RWPE2 (cell line): ENCODE results near the gene GID8.

Source experiments
- ATAC-seq: fragments of 200-7000 bp; cut with Tn5 transposase; 3 replicates; pipeline ENCODE4 v1.9.1; 2021; ENCODE audit warnings: low read depth
- DNase-seq: peaks from one replicate; pipeline ENCODE4 v3.0.0-alpha.2; 2020; ENCODE audit warnings: low spot score
- H3K27ac ChIP-seq: fragments of 450-650 bp; 2 replicates; pipeline ENCODE4 v1.5.1; 2017; ENCODE audit warnings: mild to moderate bottlenecking; ENCODE audit not compliant: poor library complexity, severe bottlenecking
- H3K27me3 ChIP-seq: fragments of 250-450 bp; sonication (Bioruptor Pico); 2 replicates; pipeline ENCODE4 v1.5.1; 2021; ENCODE audit warnings: mild to moderate bottlenecking, moderate library complexity; ENCODE audit not compliant: insufficient read depth, poor library complexity, severe bottlenecking
- H3K36me3 ChIP-seq: fragments of 250-450 bp; sonication (Bioruptor Pico); 2 replicates; pipeline ENCODE4 v1.5.1; 2020; ENCODE audit warnings: low read depth, mild to moderate bottlenecking, moderate library complexity
- H3K4me1 ChIP-seq: fragments of 250-450 bp; sonication (Bioruptor Pico); 2 replicates; pipeline ENCODE4 v1.5.1; 2021; ENCODE audit warnings: mild to moderate bottlenecking, moderate library complexity; ENCODE audit not compliant: insufficient read depth, poor library complexity, severe bottlenecking
- H3K4me3 ChIP-seq: fragments of 250-450 bp; sonication (Bioruptor Pico); 2 replicates; pipeline ENCODE4 v1.5.1; 2021; ENCODE audit warnings: mild to moderate bottlenecking, moderate library complexity; ENCODE audit not compliant: severe bottlenecking
- H3K9me3 ChIP-seq: fragments of 250-450 bp; sonication (Bioruptor Pico); 2 replicates; pipeline ENCODE4 v1.5.1; 2021; ENCODE audit warnings: mild to moderate bottlenecking, moderate library complexity; ENCODE audit not compliant: severe bottlenecking
- TF ChIP-seq, protein P1 (sequence below): fragments of 450-650 bp; IDR thresholded peaks from one replicate; pipeline ENCODE4 v1.5.1; 2017; ENCODE audit warnings: mild to moderate bottlenecking, moderate library complexity; ENCODE audit not compliant: poor library complexity, severe bottlenecking

Gene GID8

DNA sequence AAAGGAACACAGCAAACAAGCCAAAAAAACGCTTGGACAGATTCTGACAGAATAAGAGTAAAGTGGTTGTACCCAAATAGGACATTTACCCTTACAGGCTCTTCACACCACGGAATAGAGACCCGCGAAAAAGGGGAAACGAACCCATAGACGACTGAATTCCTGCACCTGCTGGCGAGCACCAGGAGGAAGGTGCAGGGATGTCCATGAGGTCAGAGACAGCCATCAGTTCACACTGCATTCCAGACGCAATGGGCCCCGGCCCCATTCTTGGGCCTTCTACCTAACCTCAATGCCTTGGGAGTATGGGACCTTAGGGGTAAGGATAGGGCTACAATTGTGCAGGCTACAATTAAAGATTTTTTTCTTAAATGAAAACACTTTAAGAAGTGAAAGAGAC, 6.5 kb upstream of the GID8 start:
- no peak for ATAC-seq
- peak; percentile 58 for DNase-seq
- H3K9me3 ChIP-seq: no peaks in the 10 kb centered on the region
- TF ChIP-seq, protein P1, sequence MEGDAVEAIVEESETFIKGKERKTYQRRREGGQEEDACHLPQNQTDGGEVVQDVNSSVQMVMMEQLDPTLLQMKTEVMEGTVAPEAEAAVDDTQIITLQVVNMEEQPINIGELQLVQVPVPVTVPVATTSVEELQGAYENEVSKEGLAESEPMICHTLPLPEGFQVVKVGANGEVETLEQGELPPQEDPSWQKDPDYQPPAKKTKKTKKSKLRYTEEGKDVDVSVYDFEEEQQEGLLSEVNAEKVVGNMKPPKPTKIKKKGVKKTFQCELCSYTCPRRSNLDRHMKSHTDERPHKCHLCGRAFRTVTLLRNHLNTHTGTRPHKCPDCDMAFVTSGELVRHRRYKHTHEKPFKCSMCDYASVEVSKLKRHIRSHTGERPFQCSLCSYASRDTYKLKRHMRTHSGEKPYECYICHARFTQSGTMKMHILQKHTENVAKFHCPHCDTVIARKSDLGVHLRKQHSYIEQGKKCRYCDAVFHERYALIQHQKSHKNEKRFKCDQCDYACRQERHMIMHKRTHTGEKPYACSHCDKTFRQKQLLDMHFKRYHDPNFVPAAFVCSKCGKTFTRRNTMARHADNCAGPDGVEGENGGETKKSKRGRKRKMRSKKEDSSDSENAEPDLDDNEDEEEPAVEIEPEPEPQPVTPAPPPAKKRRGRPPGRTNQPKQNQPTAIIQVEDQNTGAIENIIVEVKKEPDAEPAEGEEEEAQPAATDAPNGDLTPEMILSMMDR: no peak
- no peak overlapping the region for H3K27ac ChIP-seq
- H3K27me3 ChIP-seq: no peaks in the 10 kb centered on the region
- peaks cover 53% of the 10 kb centered on the region for H3K36me3 ChIP-seq
- no peak overlapping the region for H3K4me3 ChIP-seq
- H3K4me1 ChIP-seq: peaks cover 29% of the 10 kb centered on the region

DNA sequence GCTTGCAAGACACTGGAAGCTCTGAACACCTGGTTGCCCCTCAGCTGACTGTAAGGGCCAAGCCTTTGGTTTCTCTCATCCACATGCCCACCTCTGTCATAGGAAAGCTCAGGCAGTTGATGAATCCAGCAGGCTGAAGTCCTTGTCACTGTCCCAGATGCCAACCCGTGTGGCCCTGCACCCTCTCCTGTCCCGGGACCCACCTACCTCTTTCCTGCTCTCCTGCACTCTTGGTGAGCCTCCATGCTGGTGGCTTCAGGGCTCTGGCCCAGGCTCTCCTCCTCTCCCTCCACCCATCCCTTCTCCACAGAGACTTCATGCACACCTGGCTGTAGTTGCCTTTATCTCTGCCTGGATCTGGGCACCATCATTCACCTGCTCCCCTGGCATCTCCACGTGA, 4.0 kb upstream of the GID8 start:
- Histone ChIP-seq H3K9me3 (no peaks in the 10 kb centered on the region), H3K36me3 (peaks cover 49% of the 10 kb centered on the region), H3K4me1 (peaks cover 21% of the 10 kb centered on the region), H3K27me3 (no peaks in the 10 kb centered on the region), H3K27ac (no peak overlapping the region), H3K4me3 (no peak overlapping the region)
- TF ChIP-seq, protein P1: no peak
- DNase-seq: peak; percentile 54
- no peak for ATAC-seq

DNA sequence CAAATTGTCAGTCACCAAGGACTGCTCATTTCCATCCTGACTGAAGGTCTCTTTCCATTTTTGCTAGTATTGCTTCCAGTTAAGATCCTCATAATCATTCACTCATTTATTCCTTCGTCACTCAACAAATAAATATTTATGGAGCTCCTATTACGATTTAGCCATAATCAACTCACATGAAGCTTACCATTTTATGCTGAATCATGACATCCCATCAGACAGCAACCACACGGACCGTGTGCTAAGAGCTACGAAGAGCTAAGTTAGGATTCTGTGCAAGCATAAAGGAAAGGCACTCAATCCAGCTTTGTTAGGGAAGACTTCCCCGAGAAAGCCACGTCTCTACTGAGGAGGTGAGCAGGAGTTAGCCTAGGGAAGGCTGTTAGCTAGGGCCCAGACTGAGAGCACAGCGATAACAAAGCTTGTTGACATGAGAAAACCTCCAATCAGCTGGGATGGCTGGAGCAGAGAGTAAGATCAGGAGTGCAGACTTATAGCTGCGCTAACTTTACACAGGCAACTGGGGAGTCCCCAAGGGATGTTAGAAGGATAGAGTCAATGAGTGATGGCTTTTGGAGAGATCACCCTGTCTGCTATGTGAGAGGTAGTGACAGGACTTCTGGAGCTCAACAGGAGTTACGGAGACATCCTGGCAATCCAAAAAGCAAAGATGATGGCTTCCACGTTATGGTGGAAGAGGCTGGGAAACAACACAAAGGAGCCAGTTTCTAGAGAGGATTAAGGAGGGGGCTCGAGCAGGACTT, 2.6 kb upstream of the GID8 start:
- Histone ChIP-seq H3K4me3 (no peak overlapping the region), H3K27ac (no peak overlapping the region)

DNA sequence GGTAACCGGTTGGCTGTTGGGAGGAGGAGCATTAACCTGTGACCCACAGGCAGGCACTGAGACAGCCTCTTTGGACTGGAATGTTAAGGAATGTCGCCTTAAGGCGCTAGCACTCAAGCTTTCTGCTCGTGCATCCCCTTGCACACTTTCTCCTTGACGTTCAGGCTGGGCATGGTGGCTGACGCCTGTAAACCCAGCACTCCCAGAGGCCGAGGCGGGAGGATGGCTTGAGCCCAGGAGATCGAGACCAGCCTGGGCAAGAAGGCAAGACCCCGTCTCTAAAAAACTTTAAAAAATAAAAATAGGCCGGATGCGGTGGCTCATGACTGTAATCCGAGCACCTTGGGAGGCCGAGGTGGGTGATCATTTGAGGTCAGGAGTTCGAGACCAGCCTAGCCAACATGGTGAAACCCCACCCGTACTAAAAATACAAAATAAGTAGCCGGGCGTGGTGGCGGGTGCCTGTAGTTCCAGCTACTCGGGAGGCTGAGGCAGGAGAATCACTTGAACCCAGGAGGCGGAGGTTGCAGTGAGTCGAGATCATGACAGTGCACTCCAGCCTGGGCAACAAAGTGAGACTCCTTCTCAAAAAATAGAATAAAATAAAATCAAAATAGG, 1.9 kb upstream of the GID8 start:
- peak overlapping the region; percentile 70 for H3K27ac ChIP-seq
- DNase-seq (peak; percentile 70), ATAC-seq (no peak)
- H3K4me3 ChIP-seq: peak overlapping the region; percentile 85
- H3K4me1 ChIP-seq: peaks cover 18% of the 10 kb centered on the region
- H3K9me3 ChIP-seq: no peaks in the 10 kb centered on the region
- no peaks in the 10 kb centered on the region for H3K27me3 ChIP-seq
- TF ChIP-seq, protein P1: no peak
- peaks cover 56% of the 10 kb centered on the region for H3K36me3 ChIP-seq

More for the DNA sequence above, 2.6 kb upstream of the GID8 start:
- H3K36me3 ChIP-seq: peaks cover 49% of the 10 kb centered on the region
- H3K9me3 ChIP-seq: no peaks in the 10 kb centered on the region
- peaks cover 21% of the 10 kb centered on the region for H3K4me1 ChIP-seq
- peak; percentile 42 for DNase-seq
- H3K27me3 ChIP-seq: no peaks in the 10 kb centered on the region
- ATAC-seq: no peak
- TF ChIP-seq, protein P1: no peak
